Prostate gland (tissue), 2 donors: ENCODE measurements around the gene ZNF385B.

ENCODE experiments used
- POLR2A ChIP-seq: fragments of 450-650 bp; IDR thresholded peaks from one replicate; pipeline ENCODE4 v1.6.1; 2016; ENCODE audit warnings: antibody characterized with exemption, mild to moderate bottlenecking
- POLR2AphosphoS5 ChIP-seq: sonication (generic); formaldehyde crosslinking; IDR thresholded peaks from one replicate; pipeline ENCODE4 v1.6.1; 2017; ENCODE audit warnings: antibody characterized with exemption
- TF ChIP-seq, protein P1 (sequence below), 4 experiments: fragments of 200-600 bp in 2 of 4; fragments of 450-650 bp in 2 of 4; sonication (generic) in 2 of 4; IDR thresholded peaks; 1 replicate in 3 of 4; 2 replicates in 1 of 4; pipeline ENCODE4 v1.5.1; 2016 to 2019; ENCODE audit warnings: antibody characterized with exemption in 4 of 4, mild to moderate bottlenecking in 2 of 4, moderate library complexity in 2 of 4

GRCh38 chr2:179695486-179695885 is 165.9 kb downstream of the ZNF385B start:
- TF ChIP-seq, protein P1, sequence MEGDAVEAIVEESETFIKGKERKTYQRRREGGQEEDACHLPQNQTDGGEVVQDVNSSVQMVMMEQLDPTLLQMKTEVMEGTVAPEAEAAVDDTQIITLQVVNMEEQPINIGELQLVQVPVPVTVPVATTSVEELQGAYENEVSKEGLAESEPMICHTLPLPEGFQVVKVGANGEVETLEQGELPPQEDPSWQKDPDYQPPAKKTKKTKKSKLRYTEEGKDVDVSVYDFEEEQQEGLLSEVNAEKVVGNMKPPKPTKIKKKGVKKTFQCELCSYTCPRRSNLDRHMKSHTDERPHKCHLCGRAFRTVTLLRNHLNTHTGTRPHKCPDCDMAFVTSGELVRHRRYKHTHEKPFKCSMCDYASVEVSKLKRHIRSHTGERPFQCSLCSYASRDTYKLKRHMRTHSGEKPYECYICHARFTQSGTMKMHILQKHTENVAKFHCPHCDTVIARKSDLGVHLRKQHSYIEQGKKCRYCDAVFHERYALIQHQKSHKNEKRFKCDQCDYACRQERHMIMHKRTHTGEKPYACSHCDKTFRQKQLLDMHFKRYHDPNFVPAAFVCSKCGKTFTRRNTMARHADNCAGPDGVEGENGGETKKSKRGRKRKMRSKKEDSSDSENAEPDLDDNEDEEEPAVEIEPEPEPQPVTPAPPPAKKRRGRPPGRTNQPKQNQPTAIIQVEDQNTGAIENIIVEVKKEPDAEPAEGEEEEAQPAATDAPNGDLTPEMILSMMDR (IDR thresholded peaks at IDR 0.05), result no peak
- TF ChIP-seq POLR2AphosphoS5 (no peak), POLR2A (no peak)
